ENCODE measurements around the gene OR51B2. TPM values are rescaled to one million over a fixed set of nuclear protein-coding genes. Genes with fewer than 3 reads are reported as not detected.

The OR51B2 gene
- polyA plus RNA-seq, 1 donor (not counting 4 experiments of a cell fraction or from before 2014, with no cell fraction given) = not detected

GRCh38 chr11:5283086-5283485, 41.0 kb downstream of the OR51B2 start:
- Histone ChIP-seq H3K4me3 (ENCODE audit: control insufficient read depth in 2 of 3, extremely low read depth in 1 of 3, insufficient read depth in 2 of 3, low read depth in 1 of 3, low read length in 3 of 3) (no peak overlapping the region), H3K79me2 (ENCODE audit: control insufficient read depth, insufficient read depth, low read length) (no peaks in the 10 kb centered on the region), H3K9me3 (ENCODE audit: control insufficient read depth, low read depth, low read length) (no peaks in the 10 kb centered on the region), H4K20me1 (ENCODE audit: control insufficient read depth, extremely low read depth, insufficient read depth, low read length) (no peaks in the 10 kb centered on the region), H3K4me2 (ENCODE audit: control insufficient read depth, extremely low read depth, insufficient read depth, low read depth, low read length) (no peak overlapping the region), H3K4me1 (ENCODE audit: control insufficient read depth, extremely low read depth, insufficient read depth, low read length) (peaks cover 27% of the 10 kb centered on the region), H3K9ac (ENCODE audit: control insufficient read depth, extremely low read depth, insufficient read depth, low read length) (no peak overlapping the region), H3K9me1 (ENCODE audit: control insufficient read depth, extremely low read depth, insufficient read depth, low read length) (peaks cover 2% of the 10 kb centered on the region), H3K36me3 (ENCODE audit: control insufficient read depth in 2 of 2, extremely low read depth in 1 of 2, insufficient read depth in 2 of 2, low read length in 2 of 2) (no peaks in the 10 kb centered on the region), H2AFZ (ENCODE audit: control insufficient read depth, low read length) (no peak overlapping the region), H3K27me3 (ENCODE audit: control insufficient read depth, extremely low read depth, insufficient read depth, low read length) (no peaks in the 10 kb centered on the region), H3K27ac (ENCODE audit: control insufficient read depth, insufficient read depth, low read length) (no peak overlapping the region)
- DNase-seq (ENCODE audit: low read depth, low spot score) (no peak), FAIRE-seq (no peak)
- TF ChIP-seq CTCF (optimal IDR thresholded peaks at IDR 0.05 in 1 of 3, IDR thresholded peaks at IDR 0.05 in 1 of 3, conservative IDR thresholded peaks at IDR 0.05 in 1 of 3; ENCODE audit: extremely low read depth in 1 of 3, insufficient read depth in 2 of 3, low read length in 3 of 3) (no peak), EZH2 (IDR thresholded peaks at IDR 0.05; ENCODE audit: low read length) (no peak)
- dilution Hi-C loops (cut with MboI; ENCODE audit: extremely low pct_ligation_motif_present, low sequenced_read_pairs) = no loop called here

GRCh38 chr11:5282628-5283027, 41.5 kb downstream of the OR51B2 start:
- H3K4me1 ChIP-seq (ENCODE audit: control insufficient read depth, extremely low read depth, insufficient read depth, low read length) = peaks cover 24% of the 10 kb centered on the region
- dilution Hi-C loops (cut with MboI; ENCODE audit: extremely low pct_ligation_motif_present, low sequenced_read_pairs) = no loop called here
- no peak overlapping the region for H3K4me2 ChIP-seq (ENCODE audit: control insufficient read depth, extremely low read depth, insufficient read depth, low read depth, low read length)
- H3K9ac ChIP-seq (ENCODE audit: control insufficient read depth, extremely low read depth, insufficient read depth, low read length) = no peak overlapping the region
- no peak overlapping the region for H3K27ac ChIP-seq (ENCODE audit: control insufficient read depth, insufficient read depth, low read length)
- no peak for DNase-seq (ENCODE audit: low read depth, low spot score)
- no peak for FAIRE-seq
- H3K9me3 ChIP-seq (ENCODE audit: control insufficient read depth, low read depth, low read length) = no peaks in the 10 kb centered on the region
- no peaks in the 10 kb centered on the region for H3K36me3 ChIP-seq (ENCODE audit: control insufficient read depth in 2 of 2, extremely low read depth in 1 of 2, insufficient read depth in 2 of 2, low read length in 2 of 2)
- H3K79me2 ChIP-seq (ENCODE audit: control insufficient read depth, insufficient read depth, low read length) = no peaks in the 10 kb centered on the region
- no peak overlapping the region for H2AFZ ChIP-seq (ENCODE audit: control insufficient read depth, low read length)
- TF ChIP-seq EZH2 (IDR thresholded peaks at IDR 0.05; ENCODE audit: low read length) (no peak), CTCF (optimal IDR thresholded peaks at IDR 0.05 in 1 of 3, IDR thresholded peaks at IDR 0.05 in 1 of 3, conservative IDR thresholded peaks at IDR 0.05 in 1 of 3; ENCODE audit: extremely low read depth in 1 of 3, insufficient read depth in 2 of 3, low read length in 3 of 3) (no peak)
- no peaks in the 10 kb centered on the region for H3K27me3 ChIP-seq (ENCODE audit: control insufficient read depth, extremely low read depth, insufficient read depth, low read length)
- no peak overlapping the region for H3K4me3 ChIP-seq (ENCODE audit: control insufficient read depth in 2 of 3, extremely low read depth in 1 of 3, insufficient read depth in 2 of 3, low read depth in 1 of 3, low read length in 3 of 3)
- H3K9me1 ChIP-seq (ENCODE audit: control insufficient read depth, extremely low read depth, insufficient read depth, low read length) = peaks cover 2% of the 10 kb centered on the region
- H4K20me1 ChIP-seq (ENCODE audit: control insufficient read depth, extremely low read depth, insufficient read depth, low read length) = no peaks in the 10 kb centered on the region

Data from keratinocyte (primary cell).